ENCODE data around the gene TBC1D23.

- TF ChIP-seq CTCF (IDR thresholded peaks at IDR 0.05; ENCODE audit: low read depth, low read length, missing input control) (no peak), EGR1 (IDR thresholded peaks at IDR 0.05; ENCODE audit: low read depth in 2 of 2) (no peak), ATF3 (IDR thresholded peaks at IDR 0.05) (peak; percentile 62), ZBTB33 (IDR thresholded peaks at IDR 0.05) (no peak), MAX (IDR thresholded peaks at IDR 0.05) (no peak), REST (IDR thresholded peaks at IDR 0.05) (no peak), FOXA1 (IDR thresholded peaks at IDR 0.05) (no peak), RXRA (IDR thresholded peaks at IDR 0.05) (no peak), GABPA (IDR thresholded peaks at IDR 0.05 in 1 of 2, conservative IDR thresholded peaks at IDR 0.05 in 1 of 2) (no peak), YY1 (IDR thresholded peaks at IDR 0.05) (no peak), JUND (IDR thresholded peaks at IDR 0.05) (no peak), RAD21 (IDR thresholded peaks at IDR 0.05) (no peak), TAF1 (conservative IDR thresholded peaks at IDR 0.05) (no peak), SP1 (IDR thresholded peaks at IDR 0.05) (no peak)
Measured at GRCh38 chr3:100325827-100326226, 65.0 kb downstream of the TBC1D23 start.

Data from liver (tissue), 3 donors.